Keratinocyte (primary cell): ENCODE measurements around the gene BID.
A peak's percentile ranks its signal among the peaks of the same experiment; 100 is the strongest.

Experiments
- CTCF ChIP-seq, 3 experiments: IDR thresholded peaks in 1 of 3; conservative IDR thresholded peaks in 1 of 3; optimal IDR thresholded peaks in 1 of 3; 2 replicates in 2 of 3; 3 replicates in 1 of 3; pipeline versions ENCODE3 to v1.5.1; 2011; ENCODE audit warnings: low read length in 3 of 3, mild to moderate bottlenecking in 3 of 3, moderate library complexity in 2 of 3, control low read depth in 1 of 3, inconsistent platforms in 1 of 3; ENCODE audit not compliant: insufficient read depth in 2 of 3; ENCODE audit errors: extremely low read depth in 1 of 3
- EZH2 ChIP-seq: IDR thresholded peaks from one replicate; pipeline ENCODE4 v1.6.1; 2012; ENCODE audit warnings: inconsistent platforms, mild to moderate bottlenecking, low read length, moderate library complexity

GRCh38 chr22:17792299-17792698 is 18.0 kb upstream of the BID start:
- TF ChIP-seq CTCF (optimal IDR thresholded peaks at IDR 0.05 in 1 of 3, IDR thresholded peaks at IDR 0.05 in 1 of 3, conservative IDR thresholded peaks at IDR 0.05 in 1 of 3; ENCODE audit: extremely low read depth in 1 of 3, insufficient read depth in 2 of 3, low read length in 3 of 3) (peak in 1 of 3 experiments; percentile 20), EZH2 (no peak)
